Heart left ventricle (tissue), 16 donors: ENCODE measurements around the gene GNAT2. TPM values are rescaled to one million over a fixed set of nuclear protein-coding genes. Genes with fewer than 3 reads are reported as not detected.

ENCODE experiments used
- ATAC-seq, 4 donors: fragments of 200-7000 bp; cut with Tn5 transposase; one replicate each; pipeline ENCODE4 v1.9.1; 2020 to 2022; ENCODE audit warnings: moderate library complexity in 4 of 4, mild to moderate bottlenecking in 3 of 4, moderate number of reproducible peaks in 1 of 4
- DNase-seq, 5 donors: peaks; one replicate each; pipeline ENCODE4 v3.0.0-alpha.2; 2020
- H3K27ac ChIP-seq, 12 donors: fragments of 200-600 bp; sonication (generic) in 4 of 12; one replicate each; pipeline versions ENCODE4 v1.5.0 to v1.8.0; 2016 to 2022; ENCODE audit warnings: mild to moderate bottlenecking in 2 of 12
- H3K27me3 ChIP-seq, 9 donors: fragments of 200-600 bp; sonication (generic) in 2 of 9; one replicate each; pipeline versions ENCODE4 v1.5.1 to v1.8.0; 2016 to 2022; ENCODE audit warnings: mild to moderate bottlenecking in 3 of 9
- H3K36me3 ChIP-seq, 9 donors: fragments of 200-600 bp; sonication (generic) in 2 of 9; one replicate each; pipeline versions ENCODE4 v1.5.0 to v1.8.0; 2018 to 2022; ENCODE audit warnings: mild to moderate bottlenecking in 2 of 9
- H3K4me1 ChIP-seq, 12 donors: fragments of 200-600 bp; sonication (generic) in 4 of 12; one replicate each; pipeline versions ENCODE4 v1.5.0 to v1.8.0; 2016 to 2022; ENCODE audit warnings: mild to moderate bottlenecking in 3 of 12
- H3K4me3 ChIP-seq, 12 donors: fragments of 200-600 bp; sonication (generic) in 4 of 12; one replicate each; pipeline versions ENCODE4 v1.5.0 to v1.8.0; 2017 to 2022; ENCODE audit warnings: mild to moderate bottlenecking in 9 of 12, moderate library complexity in 4 of 12
- H3K9me3 ChIP-seq, 12 donors: fragments of 200-600 bp; sonication (generic) in 4 of 12; one replicate each; pipeline versions ENCODE4 v1.5.0 to v1.8.0; 2016 to 2022; ENCODE audit warnings: mild to moderate bottlenecking in 1 of 12
- POLR2A ChIP-seq, 2 donors: fragments of 450-650 bp; IDR thresholded peaks; one replicate each; pipeline ENCODE4 v1.6.1; 2017; ENCODE audit warnings: antibody characterized with exemption in 2 of 2, mild to moderate bottlenecking in 2 of 2, moderate library complexity in 2 of 2
- WGBS, 4 donors: extraction: QIAGEN DNeasy Blood & Tissue Kit in 2 of 4; methylation state at CpG; one replicate each; pipeline versions ENCODE4 v1.1.5 to v1.1.7; 2013 to 2018; 5-methylcytosine and 5-hydroxymethylcytosine counted together
- intact Hi-C, 10 donors: fragments of 100-400 bp; cut with DNase I; formaldehyde crosslinking; loops; one replicate each; pipeline versions ENCODE4 v1.11.1 to v1.14.2; 2022
- polyA plus RNA-seq, 2 donors: library from polyadenylated mRNA; stranded (reverse); fragments of 200-250 nt; gene quantifications; one replicate each; pipeline ENCODE4 v1.2.3, GENCODE V29; 2013
- total RNA-seq, 9 donors: library from RNA; depleted of rRNA in 2 of 9; stranded (reverse); fragments of >200 nt in 2 of 9; fragmentation: NEBNext Ultra II Directional in 3 of 9; extraction: Animal tissue kit (Norgen Biotek cat#: 25700) in 3 of 9; gene quantifications; one replicate each; pipeline versions ENCODE4 v1.1.0 to v1.2.4, GENCODE V29; 2016 to 2023
- TF ChIP-seq, protein P1 (sequence below), 12 donors: fragments of 200-600 bp; sonication (generic) in 4 of 12; IDR thresholded peaks; one replicate each; pipeline versions ENCODE4 v1.5.0 to v1.8.0; 2018 to 2022; ENCODE audit warnings: antibody characterized with exemption in 12 of 12, mild to moderate bottlenecking in 5 of 12
- donor health status: ischemic (EF 13 %, LVEDD 7.1; RV severe dilation, severe dysfunction).
- donor health status: healthy with polysubstance abuse.
- donor health status: DM: no; HTN: yes; CAD: no.
- donor health status: DM: no; HTN: no; CAD: no.
- donor health status: ischemic (EF 25% LVEDD 6.9; RV normal size, moderate dysfunction).
- donor health status: ischemic (EF 25% LVEDD 5.7; RV mildly dilated, moderate dysfunction).
- donor health status: healthy.
- donor health status: DM: yes; HTN: yes; CAD: no.
- donor health status: ischemic (EF 35%, LVEDD 5.7; RV mildly dilated, moderate dysfunction).
- donor health status: nonischemic (EF 11% LVEDD 7.7; RV severe dilation, severe dysfunction).
- donor health status: DM: yes; HTN: yes; CAD: no.
- donor health status: PGD.
- donor health status: ischemic (EF 29% LVEDD 5.4; RV normal size, mild dysfunction).
- donor health status: nonischemic (EF 23%, LVEDD 6.1; RV moderate dilation, normal function).

Gene GNAT2
- total and polyA plus RNA-seq, 11 donors: not detected

DNA sequence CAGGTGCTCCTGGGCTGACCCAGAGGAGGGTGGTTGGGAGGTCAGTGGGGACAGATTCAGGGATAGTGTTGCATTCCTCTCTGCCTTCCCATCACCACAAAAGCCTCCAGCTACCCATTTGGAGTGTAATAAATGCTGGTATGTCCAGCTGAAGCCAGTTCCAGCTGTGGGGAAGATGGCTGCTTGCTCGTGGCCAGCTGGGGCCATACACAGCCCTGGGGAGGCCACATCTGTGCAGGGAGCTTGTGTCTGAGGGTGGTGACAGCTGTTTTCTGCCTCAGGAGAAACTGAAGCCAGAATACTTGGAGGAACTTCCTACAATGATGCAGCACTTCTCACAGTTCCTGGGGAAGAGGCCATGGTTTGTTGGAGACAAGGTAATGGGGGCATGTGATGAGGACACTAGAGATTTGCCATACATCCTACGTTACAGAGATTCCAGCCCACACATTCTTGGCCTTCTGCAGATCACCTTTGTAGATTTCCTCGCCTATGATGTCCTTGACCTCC lies 39.2 kb upstream of the GNAT2 start:
- H3K27me3 ChIP-seq: no peaks in the 10 kb centered on the region
- TF ChIP-seq POLR2A (IDR thresholded peaks at IDR 0.05): no peak
- TF ChIP-seq, protein P1, sequence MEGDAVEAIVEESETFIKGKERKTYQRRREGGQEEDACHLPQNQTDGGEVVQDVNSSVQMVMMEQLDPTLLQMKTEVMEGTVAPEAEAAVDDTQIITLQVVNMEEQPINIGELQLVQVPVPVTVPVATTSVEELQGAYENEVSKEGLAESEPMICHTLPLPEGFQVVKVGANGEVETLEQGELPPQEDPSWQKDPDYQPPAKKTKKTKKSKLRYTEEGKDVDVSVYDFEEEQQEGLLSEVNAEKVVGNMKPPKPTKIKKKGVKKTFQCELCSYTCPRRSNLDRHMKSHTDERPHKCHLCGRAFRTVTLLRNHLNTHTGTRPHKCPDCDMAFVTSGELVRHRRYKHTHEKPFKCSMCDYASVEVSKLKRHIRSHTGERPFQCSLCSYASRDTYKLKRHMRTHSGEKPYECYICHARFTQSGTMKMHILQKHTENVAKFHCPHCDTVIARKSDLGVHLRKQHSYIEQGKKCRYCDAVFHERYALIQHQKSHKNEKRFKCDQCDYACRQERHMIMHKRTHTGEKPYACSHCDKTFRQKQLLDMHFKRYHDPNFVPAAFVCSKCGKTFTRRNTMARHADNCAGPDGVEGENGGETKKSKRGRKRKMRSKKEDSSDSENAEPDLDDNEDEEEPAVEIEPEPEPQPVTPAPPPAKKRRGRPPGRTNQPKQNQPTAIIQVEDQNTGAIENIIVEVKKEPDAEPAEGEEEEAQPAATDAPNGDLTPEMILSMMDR (IDR thresholded peaks at IDR 0.05): no peak
- no peak for ATAC-seq
- H3K4me3 ChIP-seq: no peak overlapping the region
- H3K4me1 ChIP-seq: peaks cover 0 to 28% (median 13%) of the 10 kb centered on the region in 12 donors
- 39 to 47% (median 42%) methylated on average over 2 to 3 of the region's 3 CpGs for WGBS, 4 donors
- intact Hi-C loops: no loop called here
- H3K9me3 ChIP-seq: no peaks in the 10 kb centered on the region
- DNase-seq: no peak
- peak overlapping the region in 1 of 12 donors; percentile 8 for H3K27ac ChIP-seq
- H3K36me3 ChIP-seq: peaks cover 0 to 44% (median 24%) of the 10 kb centered on the region in 9 donors

DNA sequence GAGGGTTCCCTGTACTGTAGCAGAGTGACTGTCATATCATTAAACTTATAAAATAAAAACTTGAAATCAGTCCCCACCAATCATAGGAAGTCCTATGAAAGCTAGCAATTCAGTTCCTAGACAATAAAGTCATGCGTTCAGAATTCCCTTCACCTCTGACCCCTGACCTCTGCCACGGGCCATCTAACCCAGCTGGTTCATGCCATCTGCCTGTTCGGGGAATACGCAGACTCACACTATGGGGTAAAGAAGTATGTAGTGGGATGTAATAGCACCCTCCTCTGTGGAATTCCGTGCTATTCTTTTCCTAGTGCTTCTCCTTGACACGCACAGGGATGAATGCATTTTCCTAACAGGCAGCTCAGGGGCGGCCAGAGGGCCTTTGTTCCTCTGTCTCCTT lies 38.6 kb upstream of the GNAT2 start:
- TF ChIP-seq, protein P1 (IDR thresholded peaks at IDR 0.05): no peak
- TF ChIP-seq POLR2A (IDR thresholded peaks at IDR 0.05): no peak
- Histone ChIP-seq H3K36me3 (peaks cover 0 to 44% (median 24%) of the 10 kb centered on the region in 9 donors), H3K27ac (peak overlapping the region in 1 of 12 donors; percentile 8), H3K4me1 (peaks cover 0 to 28% (median 11%) of the 10 kb centered on the region in 12 donors), H3K9me3 (no peaks in the 10 kb centered on the region), H3K4me3 (no peak overlapping the region), H3K27me3 (no peaks in the 10 kb centered on the region)
- intact Hi-C loops: no loop called here
- ATAC-seq (no peak), DNase-seq (no peak)
- 79 to 87% (median 83%) methylated on average over 7 of the region's 7 CpGs for WGBS, 4 donors

DNA sequence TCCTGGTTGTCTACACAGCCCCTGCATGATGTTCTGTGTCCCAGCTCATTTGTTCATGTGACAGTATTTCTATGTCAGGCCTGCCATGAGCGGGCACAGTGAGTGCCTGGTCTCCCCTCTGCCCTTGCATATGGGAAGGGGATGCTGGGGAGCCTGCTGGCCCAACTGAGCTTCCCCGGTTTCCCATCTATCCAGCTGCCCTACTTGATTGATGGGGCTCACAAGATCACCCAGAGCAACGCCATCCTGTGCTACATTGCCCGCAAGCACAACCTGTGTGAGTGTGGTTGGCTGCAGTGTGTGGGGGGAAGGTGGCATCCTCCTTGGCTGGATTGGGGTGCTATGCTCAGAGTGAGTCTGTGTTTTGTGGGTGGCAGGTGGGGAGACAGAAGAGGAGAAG lies 38.0 kb upstream of the GNAT2 start:
- H3K4me1 ChIP-seq: peaks cover 0 to 28% (median 11%) of the 10 kb centered on the region in 12 donors
- H3K4me3 ChIP-seq: no peak overlapping the region
- H3K27ac ChIP-seq: no peak overlapping the region
- DNase-seq: no peak
- H3K9me3 ChIP-seq: no peaks in the 10 kb centered on the region
- intact Hi-C loops: no loop called here
- TF ChIP-seq, protein P1 (IDR thresholded peaks at IDR 0.05): no peak
- TF ChIP-seq POLR2A (IDR thresholded peaks at IDR 0.05): no peak
- no peaks in the 10 kb centered on the region for H3K27me3 ChIP-seq
- peaks cover 0 to 39% (median 24%) of the 10 kb centered on the region in 9 donors for H3K36me3 ChIP-seq
- ATAC-seq: no peak
- WGBS, 4 donors: 93 to 97% (median 95%) methylated on average over 3 to 4 of the region's 4 CpGs

DNA sequence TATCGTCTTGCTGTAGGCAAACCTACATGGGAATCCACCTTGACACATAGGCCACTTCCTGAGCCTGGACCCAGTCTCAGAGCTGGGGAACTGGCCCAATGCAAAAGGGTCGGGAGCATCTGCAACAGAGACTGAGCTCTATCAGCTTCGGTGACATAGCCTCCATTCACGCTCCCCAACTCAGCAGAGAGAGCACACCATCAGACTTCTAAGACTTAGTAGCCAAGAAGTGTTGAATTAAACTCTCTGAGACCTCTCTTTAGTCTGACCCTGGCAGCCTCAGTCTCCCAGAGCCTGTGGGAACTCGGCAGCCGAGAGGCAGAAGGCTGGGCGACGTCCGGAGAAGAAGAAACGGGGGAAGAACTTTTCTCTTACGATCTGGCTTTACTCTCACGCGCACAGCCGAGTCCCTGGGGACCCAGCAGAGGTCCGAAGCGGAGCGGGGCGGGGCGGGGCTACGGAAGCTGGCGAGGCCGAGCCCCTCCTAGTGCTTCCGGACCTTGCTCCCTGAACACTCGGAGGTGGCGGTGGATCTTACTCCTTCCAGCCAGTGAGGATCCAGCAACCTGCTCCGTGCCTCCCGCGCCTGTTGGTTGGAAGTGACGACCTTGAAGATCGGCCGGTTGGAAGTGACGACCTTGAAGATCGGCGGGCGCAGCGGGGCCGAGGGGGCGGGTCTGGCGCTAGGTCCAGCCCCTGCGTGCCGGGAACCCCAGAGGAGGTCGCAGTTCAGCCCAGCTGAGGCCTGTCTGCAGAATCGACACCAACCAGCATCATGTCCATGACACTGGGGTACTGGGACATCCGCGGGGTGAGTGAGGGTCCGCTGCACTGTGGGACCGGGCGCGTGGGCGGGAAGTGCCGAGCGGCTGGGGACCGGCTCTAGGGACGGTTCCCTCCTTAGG lies 36.5 kb upstream of the GNAT2 start, which contains the start of gene GSTM4:
TSS of gene GSTM4 (plus strand) at position 485 of the 905 bp plus-strand sequence. CDS start at position 776, 291 bp downstream.
- Histone ChIP-seq H3K4me1 (peaks cover 0 to 28% (median 11%) of the 10 kb centered on the region in 12 donors), H3K9me3 (no peaks in the 10 kb centered on the region), H3K27ac (peak within 1 kb of the TSS; percentile 80 to 95 (median 87)), H3K4me3 (peak within 1 kb of the TSS; percentile 34 to 86 (median 70)), H3K36me3 (peaks cover 0 to 26% (median 16%) of the 10 kb centered on the region in 9 donors), H3K27me3 (no peaks in the 10 kb centered on the region)
- ATAC-seq (peak; percentile 90 to 98 (median 96)), DNase-seq (peak; percentile 91 to 94 (median 92))
- TF ChIP-seq, protein P1 (IDR thresholded peaks at IDR 0.05): peak in 3 of 12 donors; percentile 31 to 44 (median 37)
- TF ChIP-seq POLR2A (IDR thresholded peaks at IDR 0.05): peak in 1 of 2 donors; percentile 38
- intact Hi-C loops: no loop called here
- WGBS, 4 donors: 1 to 5% (median 2%) methylated on average over 15 to 54 of the region's 54 CpGs
